IMR-90 (cell line): ENCODE results near the gene TASP1. TPM values are rescaled to one million over a fixed set of nuclear protein-coding genes. Genes with fewer than 3 reads are reported as not detected.

Experiments
- ATAC-seq: fragments of 200-7000 bp; cut with Tn5 transposase; 2 replicates; pipeline ENCODE4 v1.9.1; 2020; ENCODE audit warnings: low read depth, mild to moderate bottlenecking, moderate library complexity
- BruUV-seq: library from RNA; stranded (reverse); fragments of 400-500 nt; replicated peaks from 2 replicates; lab custom pipeline; 2021; lab: Mats Ljungman, UMichigan
- CTCF ChIA-PET: fragments of 300-600 bp; formaldehyde crosslinking; extraction: SDS; loops from one replicate; lab custom pipeline; 2021; ENCODE audit warnings: antibody characterized with exemption; lab: Yijun Ruan, JAX
- POLR2A ChIA-PET: fragments of 300-600 bp; sonication (Branson Sonifier 250); formaldehyde crosslinking; loops from one replicate; lab custom pipeline; 2022; ENCODE audit warnings: antibody characterized with exemption; ENCODE audit not compliant: unreplicated experiment; lab: Charles Lee
- DNase-seq: peaks from one replicate; pipeline ENCODE4 v3.0.0; 2013
- H2AFZ ChIP-seq: replicated peaks from 2 replicates; pipeline ENCODE3; 2013; ENCODE audit warnings: low read length, mild to moderate bottlenecking; ENCODE audit not compliant: poor library complexity
- H2AK5ac ChIP-seq: 2 replicates; pipeline ENCODE4 v1.6.1; 2013; ENCODE audit warnings: low read depth, low read length, inconsistent platforms
- H2AK9ac ChIP-seq: replicated peaks from 2 replicates; pipeline ENCODE3; 2013; ENCODE audit warnings: mild to moderate bottlenecking, low read depth, low read length, moderate library complexity; ENCODE audit not compliant: poor library complexity
- H2BK120ac ChIP-seq: 2 replicates; pipeline ENCODE4 v1.6.1; 2013; ENCODE audit warnings: low read depth, low read length, inconsistent platforms
- H2BK15ac ChIP-seq: 3 replicates; pipeline ENCODE4 v1.6.1; 2013; ENCODE audit warnings: low read depth, low read length, inconsistent platforms
- H2BK20ac ChIP-seq: 2 replicates; pipeline ENCODE4 v1.6.1; 2013; ENCODE audit warnings: low read depth, mild to moderate bottlenecking, inconsistent platforms, low read length, moderate library complexity
- H2BK5ac ChIP-seq: 2 replicates; pipeline ENCODE4 v1.6.1; 2013; ENCODE audit warnings: mild to moderate bottlenecking, low read depth, low read length, inconsistent platforms; ENCODE audit not compliant: poor library complexity, severe bottlenecking
- H3K14ac ChIP-seq: replicated peaks from 2 replicates; pipeline ENCODE4 v1.6.1; 2013; ENCODE audit warnings: low read depth, low read length, inconsistent platforms
- H3K18ac ChIP-seq: 2 replicates; pipeline ENCODE4 v1.6.1; 2013; ENCODE audit warnings: low read depth, low read length, control low read depth
- H3K23ac ChIP-seq: 2 replicates; pipeline ENCODE4 v1.6.1; 2013; ENCODE audit warnings: low read depth, low read length, inconsistent platforms
- H3K27ac ChIP-seq: 2 replicates; pipeline ENCODE4 v1.5.1; 2013; ENCODE audit warnings: mild to moderate bottlenecking, control low read depth, low read length; ENCODE audit not compliant: insufficient read depth
- H3K27me3 ChIP-seq: 2 replicates; pipeline ENCODE4 v1.6.1; 2013; ENCODE audit warnings: low read length; ENCODE audit not compliant: control insufficient read depth, insufficient read depth
- H3K36me3 ChIP-seq: 2 replicates; pipeline ENCODE4 v1.6.1; 2013; ENCODE audit warnings: low read length, mixed read lengths; ENCODE audit not compliant: control insufficient read depth, insufficient read depth
- H3K4ac ChIP-seq: 2 replicates; pipeline ENCODE4 v1.6.1; 2013; ENCODE audit warnings: low read depth, low read length, inconsistent platforms
- H3K4me1 ChIP-seq: 2 replicates; pipeline ENCODE4 v1.6.1; 2013; ENCODE audit warnings: low read length, mixed read lengths; ENCODE audit not compliant: control insufficient read depth, insufficient read depth
- H3K4me2 ChIP-seq: 2 replicates; pipeline ENCODE4 v1.6.1; 2013; ENCODE audit warnings: low read depth, mild to moderate bottlenecking, control low read depth, low read length, moderate library complexity
- H3K4me3 ChIP-seq: 2 replicates; pipeline ENCODE4 v1.5.1; 2013; ENCODE audit warnings: low read depth, mild to moderate bottlenecking, control low read depth, low read length, moderate library complexity; ENCODE audit not compliant: insufficient read depth
- H3K56ac ChIP-seq: 2 replicates; pipeline ENCODE4 v1.6.1; 2013; ENCODE audit warnings: low read length, inconsistent platforms; ENCODE audit not compliant: insufficient read depth; ENCODE audit errors: extremely low read depth
- H3K79me1 ChIP-seq, 2 experiments: 2 replicates each; pipeline ENCODE4 v1.6.1; 2013; ENCODE audit warnings: low read length in 2 of 2, inconsistent platforms in 1 of 2, low read depth in 1 of 2
- H3K9ac ChIP-seq: 2 replicates; pipeline ENCODE4 v1.6.1; 2013; ENCODE audit warnings: low read depth, low read length, control low read depth
- H3K9me1 ChIP-seq: 2 replicates; pipeline ENCODE4 v1.6.1; 2013; ENCODE audit warnings: low read length, inconsistent platforms; ENCODE audit not compliant: insufficient read depth
- H3K9me3 ChIP-seq: 2 replicates; pipeline ENCODE4 v1.6.1; 2013; ENCODE audit warnings: low read length; ENCODE audit not compliant: control insufficient read depth, insufficient read depth
- H4K20me1 ChIP-seq: 2 replicates; pipeline ENCODE4 v1.6.1; 2013; ENCODE audit warnings: low read length, inconsistent platforms; ENCODE audit not compliant: insufficient read depth
- H4K5ac ChIP-seq: 2 replicates; pipeline ENCODE4 v1.6.1; 2013; ENCODE audit warnings: mild to moderate bottlenecking, low read depth, low read length, control low read depth
- H4K8ac ChIP-seq, 2 experiments: 2 replicates each; pipeline ENCODE4 v1.6.1; 2013; ENCODE audit warnings: low read depth in 2 of 2, low read length in 2 of 2, control low read depth in 1 of 2, inconsistent platforms in 1 of 2
- H4K91ac ChIP-seq: 2 replicates; pipeline ENCODE4 v1.6.1; 2013; ENCODE audit warnings: low read depth, low read length, inconsistent platforms; ENCODE audit not compliant: insufficient read depth
- BHLHE40 ChIP-seq: fragments of 150-350 bp; IDR thresholded peaks from 2 replicates; pipeline ENCODE4 v1.6.1; 2016; ENCODE audit warnings: mild to moderate bottlenecking, low read depth, low read length
- CEBPB ChIP-seq: IDR thresholded peaks from 2 replicates; pipeline ENCODE4 v1.6.1; 2012; ENCODE audit warnings: low read depth, low read length, improper control_type of control experiment
- CHD1 ChIP-seq: IDR thresholded peaks from 2 replicates; pipeline ENCODE4 v1.6.1; 2012; ENCODE audit warnings: low read depth, low read length, improper control_type of control experiment
- FOS ChIP-seq: fragments of 150-350 bp; IDR thresholded peaks from 2 replicates; pipeline ENCODE4 v1.6.1; 2016; ENCODE audit warnings: low read depth, low read length
- MAFK ChIP-seq: IDR thresholded peaks from 2 replicates; pipeline ENCODE4 v1.6.1; 2012; ENCODE audit warnings: low read depth, low read length, improper control_type of control experiment
- MAZ ChIP-seq: IDR thresholded peaks from 2 replicates; pipeline ENCODE4 v1.6.1; 2012; ENCODE audit warnings: low read depth, mild to moderate bottlenecking, low read length, improper control_type of control experiment, moderate library complexity, borderline replicate concordance
- MXI1 ChIP-seq: IDR thresholded peaks from 2 replicates; pipeline ENCODE4 v1.6.1; 2012; ENCODE audit warnings: low read depth, mild to moderate bottlenecking, low read length, moderate library complexity, borderline replicate concordance
- NFE2L2 ChIP-seq: fragments of 150-350 bp; IDR thresholded peaks from 2 replicates; pipeline ENCODE4 v1.6.1; 2016; ENCODE audit warnings: low read depth, mild to moderate bottlenecking, low read length
- POLR2A ChIP-seq: IDR thresholded peaks from 2 replicates; pipeline ENCODE4 v1.6.1; 2012; ENCODE audit warnings: mild to moderate bottlenecking, low read depth, low read length
- RAD21 ChIP-seq: IDR thresholded peaks from 2 replicates; pipeline ENCODE4 v1.6.1; 2012; ENCODE audit warnings: low read length, improper control_type of control experiment
- RFX5 ChIP-seq: IDR thresholded peaks from 2 replicates; pipeline ENCODE4 v1.8.0; 2012; ENCODE audit warnings: low read depth, mild to moderate bottlenecking, low read length, moderate library complexity
- SMC3 ChIP-seq: fragments of 150-350 bp; IDR thresholded peaks from 2 replicates; pipeline ENCODE4 v1.6.1; 2016; ENCODE audit warnings: low read depth, mild to moderate bottlenecking, antibody characterized with exemption, low read length, moderate library complexity
- WGBS, 2 experiments: methylation state at CpG; one replicate each; pipeline versions ENCODE4 v1.1.5 to v1.1.7; 2013; ENCODE audit warnings: missing lambda C conversion rate in 2 of 2; ENCODE audit not compliant: insufficient read length in 1 of 2; ENCODE audit errors: extremely low coverage in 2 of 2; 5-methylcytosine and 5-hydroxymethylcytosine counted together
- dilution Hi-C: fragments of 300-500 bp; cut with HindIII; formaldehyde crosslinking; loops from one replicate; pipeline ENCODE4 v1.14.3; 2018; ENCODE audit warnings: low sequenced_read_pairs; ENCODE audit not compliant: unreplicated experiment
- in situ Hi-C: fragments of 300-500 bp; cut with MboI; formaldehyde crosslinking; loops from 3 replicates; pipeline ENCODE4 v1.14.3; 2019; ENCODE audit warnings: low sequenced_read_pairs, inconsistent platforms, mixed read lengths
- intact Hi-C: fragments of 100-400 bp; cut with micrococcal nuclease; formaldehyde crosslinking; loops from 2 replicates; pipeline ENCODE4 v1.10.0; 2022
- polyA plus RNA-seq, 3 experiments: library from polyadenylated mRNA; depleted of rRNA; stranded (reverse); fragments of >200 nt; gene quantifications; 2 replicates each; pipeline ENCODE4 v1.2.3, GENCODE V29; 2012; ENCODE audit warnings: low replicate concordance in 1 of 3
- total RNA-seq: library from RNA; depleted of rRNA; stranded (reverse); fragments of >200 nt; gene quantifications from 2 replicates; pipeline ENCODE4 v1.2.3, GENCODE V29; 2012
- TF ChIP-seq, protein P1 (sequence below): fragments of 150-350 bp; IDR thresholded peaks from 2 replicates; pipeline ENCODE4 v1.6.1; 2016; ENCODE audit warnings: low read depth, mild to moderate bottlenecking, low read length, moderate library complexity, borderline replicate concordance
- TF ChIP-seq, protein P2 (sequence below): fragments of 150-350 bp; IDR thresholded peaks from 2 replicates; pipeline ENCODE4 v1.6.1; 2017; ENCODE audit warnings: mild to moderate bottlenecking, antibody characterized with exemption, low read length, low read depth
- TF ChIP-seq, protein P3 (sequence below): conservative IDR thresholded peaks from 2 replicates; pipeline ENCODE4 v1.5.1; 2012; ENCODE audit warnings: mild to moderate bottlenecking, low read depth, low read length, improper control_type of control experiment

TASP1 gene
- total and polyA plus RNA-seq, 2 of the 4 experiments (the other 2 are of a cell fraction): 3.9 to 7.9 TPM

DNA sequence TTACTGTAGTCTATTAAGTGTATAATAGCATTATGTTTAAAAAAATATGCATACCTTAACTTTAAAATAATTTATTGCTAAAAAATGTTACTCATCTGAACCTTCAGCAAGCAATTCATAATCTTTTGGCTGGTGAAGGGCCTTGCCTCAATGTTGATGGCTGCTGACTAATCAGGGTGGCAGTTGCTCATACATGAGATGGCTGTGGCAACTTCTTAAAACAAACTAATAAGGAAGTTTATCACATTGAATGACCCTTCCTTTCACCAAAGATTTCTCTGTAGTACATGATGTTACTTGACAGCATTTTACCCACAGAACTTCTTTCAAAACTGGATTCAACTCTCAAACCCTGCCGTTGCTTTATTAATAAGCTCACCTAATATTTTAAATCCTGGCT, 84.0 kb downstream of the TASP1 start:
- no peak for TF ChIP-seq NFE2L2
- TF ChIP-seq, protein P1, sequence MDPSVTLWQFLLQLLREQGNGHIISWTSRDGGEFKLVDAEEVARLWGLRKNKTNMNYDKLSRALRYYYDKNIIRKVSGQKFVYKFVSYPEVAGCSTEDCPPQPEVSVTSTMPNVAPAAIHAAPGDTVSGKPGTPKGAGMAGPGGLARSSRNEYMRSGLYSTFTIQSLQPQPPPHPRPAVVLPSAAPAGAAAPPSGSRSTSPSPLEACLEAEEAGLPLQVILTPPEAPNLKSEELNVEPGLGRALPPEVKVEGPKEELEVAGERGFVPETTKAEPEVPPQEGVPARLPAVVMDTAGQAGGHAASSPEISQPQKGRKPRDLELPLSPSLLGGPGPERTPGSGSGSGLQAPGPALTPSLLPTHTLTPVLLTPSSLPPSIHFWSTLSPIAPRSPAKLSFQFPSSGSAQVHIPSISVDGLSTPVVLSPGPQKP: no peak
- TF ChIP-seq RAD21: no peak
- no peak for TF ChIP-seq MAFK
- peak; percentile 33; the same call in 1 of the 2 replicates for TF ChIP-seq CEBPB
- TF ChIP-seq MAZ: no peak
- TF ChIP-seq, protein P2, sequence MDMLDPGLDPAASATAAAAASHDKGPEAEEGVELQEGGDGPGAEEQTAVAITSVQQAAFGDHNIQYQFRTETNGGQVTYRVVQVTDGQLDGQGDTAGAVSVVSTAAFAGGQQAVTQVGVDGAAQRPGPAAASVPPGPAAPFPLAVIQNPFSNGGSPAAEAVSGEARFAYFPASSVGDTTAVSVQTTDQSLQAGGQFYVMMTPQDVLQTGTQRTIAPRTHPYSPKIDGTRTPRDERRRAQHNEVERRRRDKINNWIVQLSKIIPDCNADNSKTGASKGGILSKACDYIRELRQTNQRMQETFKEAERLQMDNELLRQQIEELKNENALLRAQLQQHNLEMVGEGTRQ: no peak
- TF ChIP-seq MXI1: no peak
- TF ChIP-seq BHLHE40: no peak
- TF ChIP-seq POLR2A: no peak
- no peak for TF ChIP-seq RFX5
- TF ChIP-seq FOS: peak; percentile 14; the same call in 1 of the 2 replicates
- TF ChIP-seq SMC3: no peak
- TF ChIP-seq, protein P3, sequence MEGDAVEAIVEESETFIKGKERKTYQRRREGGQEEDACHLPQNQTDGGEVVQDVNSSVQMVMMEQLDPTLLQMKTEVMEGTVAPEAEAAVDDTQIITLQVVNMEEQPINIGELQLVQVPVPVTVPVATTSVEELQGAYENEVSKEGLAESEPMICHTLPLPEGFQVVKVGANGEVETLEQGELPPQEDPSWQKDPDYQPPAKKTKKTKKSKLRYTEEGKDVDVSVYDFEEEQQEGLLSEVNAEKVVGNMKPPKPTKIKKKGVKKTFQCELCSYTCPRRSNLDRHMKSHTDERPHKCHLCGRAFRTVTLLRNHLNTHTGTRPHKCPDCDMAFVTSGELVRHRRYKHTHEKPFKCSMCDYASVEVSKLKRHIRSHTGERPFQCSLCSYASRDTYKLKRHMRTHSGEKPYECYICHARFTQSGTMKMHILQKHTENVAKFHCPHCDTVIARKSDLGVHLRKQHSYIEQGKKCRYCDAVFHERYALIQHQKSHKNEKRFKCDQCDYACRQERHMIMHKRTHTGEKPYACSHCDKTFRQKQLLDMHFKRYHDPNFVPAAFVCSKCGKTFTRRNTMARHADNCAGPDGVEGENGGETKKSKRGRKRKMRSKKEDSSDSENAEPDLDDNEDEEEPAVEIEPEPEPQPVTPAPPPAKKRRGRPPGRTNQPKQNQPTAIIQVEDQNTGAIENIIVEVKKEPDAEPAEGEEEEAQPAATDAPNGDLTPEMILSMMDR: no peak
- TF ChIP-seq CHD1: no peak
- dilution Hi-C loops: no loop called here
- no peak overlapping the region for H2AFZ ChIP-seq
- no peak overlapping the region for H3K27ac ChIP-seq
- no peaks in the 10 kb centered on the region for H3K9me3 ChIP-seq
- no TSS peak for BruUV-seq
- intact Hi-C loops: no loop called here
- no peak overlapping the region for H3K23ac ChIP-seq
- no CpG with 5 or more reads among the region's 1 CpG for WGBS, 2 experiments
- H2BK5ac ChIP-seq: no peak overlapping the region
- no peak overlapping the region for H3K56ac ChIP-seq
- POLR2A ChIA-PET: no interaction called here
- H3K9me1 ChIP-seq: no peaks in the 10 kb centered on the region
- no peaks in the 10 kb centered on the region for H4K20me1 ChIP-seq
- no peak overlapping the region for H4K5ac ChIP-seq
- H3K36me3 ChIP-seq: no peaks in the 10 kb centered on the region
- no peak overlapping the region for H2BK120ac ChIP-seq
- no peak overlapping the region for H2AK5ac ChIP-seq
- no peak overlapping the region for H2BK20ac ChIP-seq
- H3K4ac ChIP-seq: no peak overlapping the region
- no peaks in the 10 kb centered on the region for H3K4me1 ChIP-seq
- no peak overlapping the region for H4K8ac ChIP-seq
- H3K18ac ChIP-seq: no peak overlapping the region
- H2BK15ac ChIP-seq: no peak overlapping the region
- H3K4me3 ChIP-seq: no peak overlapping the region
- no peaks in the 10 kb centered on the region for H3K79me1 ChIP-seq
- ATAC-seq (peak; percentile 61), DNase-seq (peak; percentile 44)
- CTCF ChIA-PET: interaction anchor here (1.4 kb wide), 1 partner anchor 8 kb away, joined by 3 read pairs; no protein-coding TSS in a partner anchor
- no peak overlapping the region for H3K4me2 ChIP-seq
- in situ Hi-C loops: loop anchor here (10.0 kb wide), 1 partner anchor 230 kb away; no protein-coding TSS in a partner anchor
- H3K9ac ChIP-seq: no peak overlapping the region
- H3K14ac ChIP-seq: no peak overlapping the region
- H4K91ac ChIP-seq: no peak overlapping the region
- H3K27me3 ChIP-seq: no peaks in the 10 kb centered on the region
- H2AK9ac ChIP-seq: no peak overlapping the region
